Neural cell (in vitro differentiated cells): ENCODE results near the gene DNER.

Source experiments
- CTCF ChIP-seq: fragments of 450-650 bp; IDR thresholded peaks from 2 replicates; pipeline ENCODE4 v1.5.1; 2014; ENCODE audit warnings: antibody characterized with exemption, mild to moderate bottlenecking, moderate library complexity; ENCODE audit not compliant: poor library complexity, severe bottlenecking
- EP300 ChIP-seq: fragments of 450-650 bp; conservative IDR thresholded peaks from 2 replicates; pipeline ENCODE4 v1.6.1; 2014; ENCODE audit warnings: antibody characterized with exemption, mild to moderate bottlenecking, moderate library complexity; ENCODE audit not compliant: poor library complexity, severe bottlenecking
- EZH2 ChIP-seq: fragments of 200-600, 300-800 bp; shearing (Covaris generic), sonication (generic); IDR thresholded peaks from 2 replicates; pipeline ENCODE4 v1.6.1; 2014; ENCODE audit warnings: antibody characterized with exemption, low read length, borderline replicate concordance, mild to moderate bottlenecking; ENCODE audit not compliant: insufficient read depth, poor library complexity, severe bottlenecking
- MXI1 ChIP-seq: fragments of 450-650 bp; conservative IDR thresholded peaks from 2 replicates; pipeline ENCODE4 v1.6.1; 2014; ENCODE audit warnings: antibody characterized with exemption, mild to moderate bottlenecking; ENCODE audit not compliant: poor library complexity, severe bottlenecking
- POLR2AphosphoS5 ChIP-seq: IDR thresholded peaks from 2 replicates; pipeline ENCODE4 v1.6.1; 2012
- REST ChIP-seq: IDR thresholded peaks from 2 replicates; pipeline ENCODE4 v1.6.1; 2012; ENCODE audit warnings: borderline replicate concordance
- SMC3 ChIP-seq: fragments of 450-650 bp; conservative IDR thresholded peaks from 2 replicates; pipeline ENCODE4 v1.6.1; 2014; ENCODE audit warnings: antibody characterized with exemption, mild to moderate bottlenecking, moderate library complexity; ENCODE audit not compliant: poor library complexity

GRCh38 chr2:229732897-229733296 lies 18.5 kb upstream of the DNER start:
- TF ChIP-seq EZH2 (no peak), CTCF (no peak), EP300 (no peak), SMC3 (no peak), POLR2AphosphoS5 (no peak), REST (no peak), MXI1 (no peak)
